DMS153 (cell line): ENCODE measurements around the gene TNFRSF14.
"Not testable (repeated sequence)": the region's sequence is repeated elsewhere in the genome, so short reads cannot be mapped to it uniquely, and the experiment has no call there.

ENCODE experiments used
- DNase-seq: peaks from one replicate; lab custom pipeline; 2025; lab: John Stamatoyannopoulos, UW

Gene TNFRSF14

DNA sequence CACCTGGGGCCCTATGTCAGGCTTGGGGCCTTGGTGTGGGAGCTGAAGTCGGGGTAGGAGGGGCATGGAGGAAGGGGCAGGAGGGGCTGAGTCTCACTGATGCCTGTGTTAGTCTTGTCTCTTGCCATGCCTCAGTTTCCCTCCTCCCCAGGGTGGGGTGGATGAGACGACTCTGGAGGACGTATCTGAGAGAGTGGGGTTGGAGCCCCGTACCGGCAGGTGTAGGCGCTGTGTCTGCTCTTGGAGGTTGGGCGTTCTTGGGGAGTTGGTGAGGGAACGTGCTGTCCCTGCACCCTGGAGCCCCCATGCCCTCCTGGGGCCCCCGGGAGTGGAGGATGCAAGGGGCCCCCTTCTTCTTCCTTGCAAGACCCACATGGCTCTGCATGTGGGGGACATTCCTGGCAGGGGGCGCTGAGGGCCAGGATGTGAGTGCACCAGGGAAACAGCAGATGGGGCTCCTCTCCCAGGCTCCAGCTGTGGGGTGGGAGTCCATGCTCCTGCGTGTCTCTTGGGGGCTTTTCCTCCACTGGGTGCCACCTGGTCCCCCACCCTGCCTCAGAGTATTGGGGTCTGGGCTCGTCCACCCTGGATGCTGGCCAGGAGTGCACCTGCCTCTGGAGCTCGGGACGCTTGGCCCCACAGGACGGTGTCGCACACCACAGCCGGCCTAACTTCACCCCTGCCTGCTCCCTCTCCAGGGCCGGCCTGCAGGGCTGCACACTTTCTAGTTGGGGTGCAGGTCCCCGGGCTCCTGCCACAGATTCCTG is 1.4 kb upstream of the TNFRSF14 start:
- DNase-seq: no peak

DNA sequence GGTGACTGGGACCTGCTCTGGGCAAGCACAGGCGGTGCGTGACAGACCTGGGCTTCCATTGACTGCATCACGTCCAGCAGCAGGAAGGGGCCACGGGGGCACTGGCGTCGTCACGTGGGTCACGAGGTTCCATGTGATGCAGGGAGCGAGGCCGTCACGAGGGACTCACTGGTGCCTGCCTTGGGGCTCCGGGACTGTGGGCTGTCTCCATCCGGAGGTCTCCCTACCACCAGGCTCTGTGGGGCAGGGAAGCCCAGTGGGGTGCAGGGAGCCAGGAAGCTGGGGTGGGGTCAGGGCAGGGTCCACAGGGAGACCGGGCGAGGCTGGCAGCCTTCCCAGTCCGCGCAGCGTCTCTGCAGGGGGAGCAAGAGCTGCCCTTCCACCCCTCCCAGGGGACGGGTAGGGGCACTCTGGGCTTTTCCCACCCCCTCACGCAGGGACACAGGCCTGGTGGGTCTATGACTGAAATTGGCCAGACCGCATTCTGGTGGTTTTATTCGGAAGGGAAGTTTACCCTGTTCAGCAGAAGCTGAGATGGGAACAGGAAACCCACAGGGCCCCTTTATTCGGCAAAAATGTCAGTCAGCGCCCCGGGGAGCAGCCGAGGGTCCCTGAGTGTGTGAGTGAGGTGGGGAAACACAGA is 416 bp upstream of the TNFRSF14 start:
- DNase-seq: peak; percentile 64

DNA sequence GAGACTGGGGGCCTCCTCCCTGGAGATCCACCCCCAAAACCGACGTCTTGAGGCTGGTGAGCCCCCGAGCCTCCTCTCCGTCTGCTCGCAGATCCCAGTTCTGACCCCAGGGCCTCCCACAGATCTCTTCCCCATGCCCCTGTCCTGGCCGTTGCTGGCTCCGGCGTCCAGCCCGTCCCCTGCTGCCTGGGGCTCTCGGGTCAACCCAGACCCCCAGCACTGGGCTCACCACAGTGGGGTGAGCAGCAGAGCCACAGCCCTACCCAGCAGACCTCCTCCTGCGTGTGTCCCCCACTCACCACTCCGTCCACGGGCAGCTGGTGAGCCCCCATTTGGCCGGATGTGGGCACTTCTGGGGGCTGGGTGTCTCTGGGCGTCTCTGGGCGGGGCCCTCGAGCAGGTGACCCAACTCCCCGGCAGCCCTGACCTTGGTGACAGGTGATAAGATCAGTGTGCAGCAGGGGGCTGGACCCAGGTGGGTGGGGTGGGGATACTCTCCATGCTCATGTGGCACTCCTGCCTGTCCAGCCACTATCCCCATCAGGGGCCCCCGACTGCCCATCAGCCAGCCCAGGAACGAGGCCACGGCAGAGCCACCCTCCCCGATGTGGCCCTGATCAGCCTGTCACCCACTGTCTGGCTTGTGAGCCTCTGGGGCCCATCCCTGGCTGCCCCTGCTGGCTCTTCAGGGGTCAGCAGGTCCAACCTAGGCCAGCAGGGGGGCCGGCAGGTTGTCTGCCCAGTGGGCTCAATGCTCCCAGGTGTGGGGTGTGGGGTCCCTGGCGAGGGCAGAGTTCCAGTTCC is 709 bp downstream of the TNFRSF14 start:
- DNase-seq: no peak

DNA sequence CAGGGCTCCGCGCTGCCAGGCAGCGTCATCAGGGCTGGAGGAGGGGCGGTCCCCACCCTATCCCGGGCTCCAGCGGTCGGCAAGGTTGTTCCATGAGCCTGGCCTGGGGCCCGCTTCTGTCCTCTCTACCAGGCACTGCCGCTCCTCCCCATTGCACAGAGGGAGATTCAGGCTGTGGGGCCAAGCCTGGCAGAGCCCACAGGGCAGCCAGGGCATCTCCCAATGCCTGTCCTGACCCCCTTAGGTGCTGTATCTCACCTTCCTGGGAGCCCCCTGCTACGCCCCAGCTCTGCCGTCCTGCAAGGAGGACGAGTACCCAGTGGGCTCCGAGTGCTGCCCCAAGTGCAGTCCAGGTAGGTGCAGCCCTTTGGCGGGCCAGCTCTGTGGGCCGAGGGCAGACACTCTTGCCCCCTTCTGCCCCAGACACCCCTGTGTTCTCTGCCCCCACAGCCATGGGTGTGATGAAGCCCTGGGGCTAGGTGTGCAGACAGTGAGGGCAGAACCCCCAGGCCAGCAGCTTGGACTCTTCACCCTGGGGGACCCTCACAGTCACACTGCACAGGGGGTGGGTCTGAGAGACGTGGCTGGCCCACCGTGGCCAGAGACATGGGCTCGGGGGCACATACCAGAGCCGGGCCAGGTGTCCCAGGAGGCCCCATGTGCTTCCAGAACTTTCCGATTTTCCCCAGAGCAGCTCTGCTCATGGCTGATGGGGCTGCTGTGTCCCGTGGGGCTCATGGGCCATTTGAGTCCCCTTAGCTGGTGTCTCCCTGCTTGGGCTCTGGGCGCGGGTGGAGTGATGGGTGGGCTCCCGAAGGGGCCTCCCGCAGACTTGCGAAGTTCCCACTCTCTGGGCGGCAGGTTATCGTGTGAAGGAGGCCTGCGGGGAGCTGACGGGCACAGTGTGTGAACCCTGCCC is 1.6 kb downstream of the TNFRSF14 start:
- no peak for DNase-seq

- no peak for DNase-seq
Observed at GRCh38 chr1:2558420-2558819, 2.2 kb downstream of the TNFRSF14 start.

DNA sequence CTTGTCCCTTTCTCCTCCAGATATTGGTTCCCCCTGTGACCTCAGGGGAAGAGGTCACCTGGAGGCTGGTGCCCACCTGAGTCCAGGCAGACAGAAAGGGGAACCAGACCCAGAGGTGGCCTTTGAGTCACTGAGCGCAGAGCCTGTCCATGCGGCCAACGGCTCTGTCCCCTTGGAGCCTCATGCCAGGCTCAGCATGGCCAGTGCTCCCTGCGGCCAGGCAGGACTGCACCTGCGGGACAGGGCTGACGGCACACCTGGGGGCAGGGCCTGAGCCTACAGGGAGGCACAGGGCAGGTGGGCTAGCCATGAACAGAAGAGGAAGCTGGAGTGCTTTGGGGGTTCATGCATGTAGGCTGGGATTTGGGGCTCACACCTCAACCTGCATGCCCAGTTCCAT is 2.7 kb downstream of the TNFRSF14 start:
- DNase-seq: no peak

GRCh38 chr1:2559509-2560298 is 3.5 kb downstream of the TNFRSF14 start:
- DNase-seq: no peak

DNA sequence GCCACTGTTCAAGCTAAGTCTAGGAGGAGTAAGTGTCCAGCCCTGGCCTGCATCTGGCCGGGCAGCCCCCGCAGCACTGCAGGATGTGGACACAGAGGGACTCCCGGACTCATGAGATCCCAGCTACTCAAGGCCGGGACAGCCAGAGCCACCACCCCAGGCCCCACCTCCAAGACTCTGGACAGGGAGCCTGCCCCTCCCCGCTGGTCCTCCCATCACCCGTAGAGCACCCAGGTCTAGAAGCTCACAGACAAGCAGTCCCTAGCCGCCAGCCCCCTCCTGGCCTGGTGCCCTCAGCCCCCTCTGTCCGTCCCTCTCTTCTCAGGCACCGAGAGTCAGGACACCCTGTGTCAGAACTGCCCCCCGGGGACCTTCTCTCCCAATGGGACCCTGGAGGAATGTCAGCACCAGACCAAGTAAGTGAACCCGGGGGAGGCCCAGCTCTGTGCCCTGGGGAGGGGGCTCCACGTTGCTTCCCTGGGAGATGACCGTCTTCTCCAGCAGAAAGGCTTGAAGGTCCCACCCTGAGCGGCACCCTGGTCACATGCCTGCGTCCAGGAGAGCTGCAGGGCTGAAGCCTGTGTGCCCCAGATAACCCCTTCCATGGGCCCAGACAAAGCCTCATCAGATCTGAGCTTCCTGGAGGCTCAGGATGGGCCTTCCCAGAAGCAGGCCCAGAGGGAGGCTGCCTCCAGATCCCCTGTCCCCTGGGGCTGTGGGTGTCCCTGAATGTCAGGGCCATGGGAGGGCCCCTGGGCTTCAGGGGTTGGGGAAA is 4.3 kb downstream of the TNFRSF14 start:
- no peak for DNase-seq

DNA sequence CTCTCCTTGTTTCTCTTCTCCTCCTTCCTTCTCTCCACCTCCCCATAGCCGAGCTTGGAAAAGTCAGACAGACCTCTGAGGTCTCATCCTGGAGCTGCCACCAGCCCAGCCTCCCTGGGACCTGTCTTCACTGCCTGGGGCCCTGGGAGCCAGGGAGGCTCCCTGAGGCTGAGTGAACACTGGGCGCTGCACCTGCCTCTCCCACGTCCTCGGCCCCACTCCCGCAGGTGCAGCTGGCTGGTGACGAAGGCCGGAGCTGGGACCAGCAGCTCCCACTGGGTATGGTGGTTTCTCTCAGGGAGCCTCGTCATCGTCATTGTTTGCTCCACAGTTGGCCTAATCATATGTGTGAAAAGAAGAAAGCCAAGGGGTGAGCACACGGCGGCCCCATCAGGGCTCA is 5.3 kb downstream of the TNFRSF14 start:
- no peak for DNase-seq

DNA sequence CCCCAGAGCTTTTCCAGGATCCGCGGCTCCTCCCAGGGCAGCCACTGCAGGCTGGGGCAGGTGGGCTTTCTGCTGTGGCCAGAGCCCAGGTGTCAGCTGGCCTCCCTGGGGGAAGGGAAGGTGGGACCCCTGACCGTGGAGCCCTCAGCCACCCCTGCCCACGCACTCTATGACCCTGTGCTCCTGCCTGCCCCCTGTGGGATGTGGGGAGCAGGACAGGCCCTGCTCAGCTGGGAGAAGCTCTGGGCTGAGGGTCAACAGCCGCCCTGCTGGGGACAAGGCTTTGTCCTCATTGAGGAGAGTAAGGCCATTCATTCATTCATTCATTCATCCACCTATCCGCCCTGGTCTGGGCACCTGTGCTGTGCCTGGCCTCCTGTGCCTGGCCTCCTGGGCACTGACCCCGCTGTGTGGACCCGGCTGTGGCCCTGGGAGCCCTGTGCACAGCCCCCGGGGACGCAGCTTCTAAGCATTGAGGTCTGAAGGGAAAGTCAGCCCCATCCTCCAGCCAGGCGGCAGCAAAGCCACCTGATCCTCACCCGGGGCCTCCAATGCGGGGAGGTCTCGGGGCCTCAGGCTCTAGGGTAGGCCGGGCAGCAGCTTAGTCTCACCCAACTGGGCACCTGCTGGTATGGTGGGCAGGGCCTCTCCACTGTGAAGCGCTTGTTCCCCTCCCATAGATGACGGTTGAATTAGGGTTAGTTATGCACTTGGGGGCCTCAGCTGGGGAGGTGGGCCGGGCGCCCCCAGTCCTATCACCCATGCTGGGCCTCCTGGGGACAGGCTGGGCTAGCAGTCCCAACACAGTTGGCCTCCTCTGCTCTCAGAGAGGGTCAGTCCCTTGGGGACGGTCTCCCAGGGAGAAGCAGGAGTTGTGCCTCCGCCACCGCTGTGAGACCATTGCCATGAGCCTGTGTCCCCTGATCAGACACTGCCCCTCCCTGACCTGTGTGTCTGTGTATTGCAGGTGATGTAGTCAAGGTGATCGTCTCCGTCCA is 6.0 kb downstream of the TNFRSF14 start:
- no peak for DNase-seq

- DNase-seq: no peak
Observed at GRCh38 chr1:2563205-2563604, 7.0 kb downstream of the TNFRSF14 start.

DNA sequence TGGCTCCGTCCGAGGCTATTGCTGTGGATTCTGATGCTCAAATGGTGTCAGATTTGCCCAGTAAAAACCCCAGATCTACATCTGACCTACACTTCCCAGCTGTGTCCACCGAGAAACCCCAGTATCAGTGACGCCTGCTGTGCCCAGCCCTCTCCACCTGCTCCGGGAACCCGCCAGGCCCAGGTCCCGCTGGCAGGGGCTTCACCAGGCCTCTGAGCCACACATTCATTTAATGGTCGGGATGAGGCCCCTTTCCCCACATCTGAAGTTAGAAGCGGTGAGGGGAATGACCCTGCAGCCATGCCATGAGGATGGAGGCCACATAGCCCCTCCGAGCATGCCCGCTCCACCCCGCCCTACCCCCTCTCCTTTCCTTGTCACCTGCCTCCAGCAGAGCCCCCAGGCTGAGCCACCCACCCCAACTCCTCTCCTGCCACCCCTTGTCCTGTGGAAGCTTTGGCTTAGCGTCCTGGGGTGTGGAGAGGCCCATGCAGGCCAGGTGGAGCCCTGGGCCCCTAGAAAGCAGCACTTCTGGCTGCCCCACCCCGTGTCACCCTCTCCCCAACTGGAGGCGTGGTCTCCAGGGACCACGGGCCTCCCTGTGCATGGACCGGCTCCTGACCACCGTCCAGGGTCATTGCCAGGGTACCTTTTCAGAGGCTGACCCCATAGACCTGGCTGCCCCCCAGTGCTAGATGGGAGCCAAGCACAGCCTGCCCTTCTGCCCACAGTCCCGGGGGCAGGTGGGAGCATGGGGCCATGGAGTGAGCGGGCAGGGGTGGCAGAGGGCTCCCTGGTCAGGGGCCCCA is 8.0 kb downstream of the TNFRSF14 start:
- no peak for DNase-seq

DNA sequence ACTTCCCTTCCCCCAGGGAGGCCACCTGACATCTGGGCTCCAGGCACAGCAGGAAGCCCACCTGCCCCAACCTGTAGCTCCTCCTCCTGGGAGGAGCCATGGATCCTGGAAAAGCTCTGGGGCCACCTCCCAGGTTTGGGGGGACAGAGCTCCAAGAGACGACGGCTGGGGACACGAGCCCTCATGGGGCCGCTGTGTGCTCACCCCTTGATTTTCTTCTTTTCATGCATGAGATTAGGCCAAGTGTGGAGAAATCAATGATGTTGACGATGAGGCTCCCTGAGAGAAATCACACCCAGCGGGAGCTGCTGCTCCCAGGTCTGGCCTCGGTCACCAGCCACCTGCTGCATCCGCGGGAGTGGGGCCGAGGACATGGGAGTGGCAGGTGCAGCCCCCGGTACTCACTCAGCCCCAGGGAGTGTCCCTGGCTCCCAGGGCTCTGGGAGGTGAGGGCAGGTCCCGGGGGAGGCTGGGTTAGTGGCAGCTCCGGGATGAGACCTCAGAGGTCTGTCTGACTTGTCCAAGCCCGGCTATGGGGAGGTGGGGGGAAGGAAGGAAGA is 8.7 kb downstream of the TNFRSF14 start:
- DNase-seq: no peak

- no peak for DNase-seq
Observed at GRCh38 chr1:2566101-2567045, 10.2 kb downstream of the TNFRSF14 start.

- no peak for DNase-seq
Observed at GRCh38 chr1:2567083-2567679, 11.0 kb downstream of the TNFRSF14 start.

DNA sequence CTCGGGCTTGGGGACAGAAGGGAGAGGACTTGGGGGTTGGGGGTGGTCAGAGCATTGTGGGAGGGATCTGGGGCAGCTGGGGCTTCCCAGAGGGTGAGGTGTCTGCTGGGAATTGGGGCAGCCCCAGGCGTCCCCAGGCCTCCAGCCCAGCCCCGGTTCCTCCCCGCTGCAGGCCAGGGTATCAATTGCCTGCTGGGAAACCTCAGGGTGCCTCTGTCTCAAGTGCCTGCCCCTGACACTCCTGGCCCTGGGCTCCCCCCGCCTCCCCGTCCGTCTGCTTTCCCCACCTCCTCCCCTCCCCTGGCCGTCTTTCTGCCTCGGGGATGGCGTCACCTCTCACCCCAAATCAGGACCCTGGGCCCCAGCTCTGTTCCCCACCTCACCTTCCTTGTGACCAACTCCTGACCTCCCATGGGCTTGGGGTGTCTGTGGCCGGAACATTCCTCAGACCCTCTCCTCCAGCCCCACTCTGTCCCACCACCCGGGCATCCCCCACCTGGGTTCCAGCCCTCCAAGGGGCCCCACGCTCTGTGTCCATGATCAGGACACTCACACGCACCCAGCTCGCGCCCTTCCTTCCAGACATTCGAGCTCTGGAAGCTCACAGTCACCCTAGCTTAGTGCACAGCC is 12.1 kb downstream of the TNFRSF14 start:
- not testable (repeated sequence) for DNase-seq
